HG03095 (cell line): Measurements from ENCODE around the gene ABCA3.

Source experiments
- ATAC-seq: cut with Tn5 transposase; IDR thresholded peaks from one replicate; pipeline ENCODE4 v1.9.1; 2021; ENCODE audit warnings: moderate library complexity; ENCODE audit not compliant: unreplicated experiment

Gene ABCA3

DNA sequence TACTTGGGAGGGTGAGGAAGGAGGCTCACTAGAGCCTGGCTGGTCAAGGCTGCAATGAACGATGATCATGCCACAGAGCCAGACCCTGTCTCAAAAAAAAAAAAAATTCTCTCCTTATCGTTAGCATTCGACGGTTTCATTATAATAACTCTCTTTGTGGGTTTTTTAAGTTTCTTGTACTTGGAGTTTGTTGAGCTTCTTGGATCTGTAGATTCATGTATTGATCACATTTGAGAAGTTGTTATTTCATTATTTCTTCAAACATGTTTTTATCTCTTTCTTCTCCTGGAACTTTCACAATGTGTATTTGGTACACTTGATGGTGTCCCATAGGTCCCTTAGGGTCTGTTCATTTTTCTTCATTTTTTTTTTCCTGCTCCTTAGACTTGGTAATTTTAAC, 16.8 kb upstream of the ABCA3 start:
- ATAC-seq = no peak

GRCh38 chr16:2350500-2350899, 10.0 kb upstream of the ABCA3 start:
- no peak for ATAC-seq

- ATAC-seq = no peak
Measured at GRCh38 chr16:2343211-2343610, 2.7 kb upstream of the ABCA3 start.

- ATAC-seq = no peak
Measured at GRCh38 chr16:2341456-2342447, 1.2 kb upstream of the ABCA3 start.

DNA sequence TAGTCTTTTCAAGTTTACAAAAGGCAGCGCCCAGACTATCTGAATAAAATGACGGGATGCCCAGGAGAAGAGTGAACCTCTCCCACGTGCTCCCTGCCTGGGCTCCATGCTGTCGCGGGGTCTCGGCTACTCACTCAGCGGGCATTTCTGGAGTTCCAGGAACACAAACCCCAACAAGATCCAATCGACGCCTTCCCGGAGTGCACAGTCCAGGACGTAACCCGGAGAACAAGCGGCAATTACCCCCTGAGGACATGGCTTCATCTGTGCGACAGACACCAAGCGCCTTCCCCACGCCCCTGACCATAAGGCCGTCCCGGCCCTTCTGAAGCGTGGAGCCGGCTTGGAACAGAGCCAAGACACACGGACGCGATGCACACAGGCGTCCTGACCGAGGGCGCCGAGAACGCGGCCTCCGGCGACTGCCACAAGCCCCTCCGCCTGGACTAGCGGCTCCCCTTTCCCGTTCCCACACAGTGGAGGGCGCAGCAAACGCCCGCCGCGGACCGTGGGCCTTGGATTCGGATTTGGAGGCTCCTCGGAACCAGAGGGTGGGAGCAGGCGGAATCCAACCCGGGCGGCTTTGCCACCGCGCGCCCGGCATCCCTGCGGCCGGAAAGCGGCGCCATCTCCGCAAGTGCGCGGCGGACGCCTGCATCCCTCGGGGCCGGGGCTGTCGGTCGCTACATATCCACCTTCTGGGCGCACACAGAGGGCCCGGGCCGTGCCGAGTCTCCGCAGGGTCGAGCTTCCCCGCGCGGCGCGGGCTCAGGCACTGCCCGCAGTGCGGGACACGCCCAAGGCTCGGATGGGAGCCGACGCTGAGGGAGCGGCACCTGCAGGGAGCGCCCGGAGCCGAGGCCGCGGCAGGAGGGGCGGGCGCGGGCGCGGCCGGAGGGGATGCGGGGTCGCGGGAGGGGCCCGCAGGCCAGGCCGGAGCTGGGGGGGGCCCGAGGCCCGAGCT, 725 bp downstream of the ABCA3 start:
- ATAC-seq = peak; percentile 27

DNA sequence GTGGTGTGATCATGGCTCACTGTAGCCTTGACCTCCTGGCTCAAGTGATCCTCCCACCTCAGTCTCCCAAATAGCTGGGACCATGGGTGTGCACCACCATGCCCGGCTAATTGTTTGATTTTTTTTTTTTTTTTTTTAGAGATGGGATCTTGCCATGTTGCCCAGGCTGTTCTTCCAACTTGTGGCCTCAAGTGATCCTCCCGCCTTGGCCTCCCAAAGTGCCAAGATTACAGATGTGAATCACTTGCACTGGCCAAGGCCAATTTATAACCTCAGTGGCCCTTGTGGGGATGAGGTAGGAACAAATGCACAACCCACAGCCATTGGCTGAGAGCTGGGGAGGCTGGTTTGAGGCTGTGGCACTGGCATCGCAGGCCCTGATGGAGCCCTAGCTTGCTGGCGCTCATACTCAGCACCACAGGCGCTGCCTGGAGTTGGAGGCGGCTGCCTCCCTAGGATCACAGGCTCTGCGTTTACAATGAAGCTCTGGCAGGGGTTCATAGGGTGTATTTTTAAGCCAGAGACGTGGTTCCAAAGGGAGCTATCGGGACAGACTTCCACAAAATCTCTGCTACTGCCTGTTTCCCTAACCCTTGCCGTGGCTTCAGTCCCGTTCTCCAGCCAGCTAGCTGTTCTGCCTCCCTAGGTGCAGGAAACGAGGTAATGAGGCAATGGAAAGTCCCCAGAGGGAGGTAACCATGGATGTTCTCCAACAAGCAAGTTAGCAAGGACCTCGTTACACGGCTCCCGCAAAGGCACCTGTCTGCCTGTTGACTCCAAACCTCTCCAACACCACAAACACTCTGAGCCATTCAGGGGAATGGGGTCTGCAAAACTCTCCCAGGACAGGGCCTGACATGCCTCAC, 2.9 kb downstream of the ABCA3 start:
- ATAC-seq = no peak

- no peak for ATAC-seq
Measured at GRCh38 chr16:2335286-2335895, 5.1 kb downstream of the ABCA3 start.

DNA sequence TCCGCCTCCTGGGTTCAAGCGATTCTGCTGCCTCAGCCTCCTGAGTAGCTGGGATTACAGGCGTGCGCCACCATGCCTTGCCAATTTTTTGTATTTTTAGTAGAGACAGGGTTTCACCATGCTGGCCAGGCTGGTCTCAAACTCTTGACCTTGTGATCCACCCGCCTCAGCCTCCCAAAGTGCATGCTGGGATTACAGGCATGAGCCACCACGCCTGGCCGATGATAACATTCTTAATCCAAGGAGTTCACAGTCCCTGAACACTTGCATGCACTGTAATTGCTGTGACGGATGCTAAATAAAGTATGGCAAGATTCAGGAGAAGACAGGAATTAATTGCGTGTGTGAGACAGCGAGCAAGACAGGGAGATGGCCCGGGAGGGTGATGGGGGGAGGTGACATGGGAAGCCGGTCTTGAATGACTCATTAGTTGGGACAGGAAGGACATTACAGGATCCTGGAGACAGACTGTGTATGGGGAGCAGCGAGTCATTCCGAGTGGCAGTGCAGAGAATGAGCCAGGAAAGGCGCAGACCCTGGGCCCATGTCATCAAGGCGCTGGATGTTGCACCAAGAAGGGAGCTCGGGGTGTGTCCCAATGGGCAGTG, 6.7 kb downstream of the ABCA3 start:
- no peak for ATAC-seq

- ATAC-seq = no peak
Measured at GRCh38 chr16:2333231-2333630, 7.3 kb downstream of the ABCA3 start.

DNA sequence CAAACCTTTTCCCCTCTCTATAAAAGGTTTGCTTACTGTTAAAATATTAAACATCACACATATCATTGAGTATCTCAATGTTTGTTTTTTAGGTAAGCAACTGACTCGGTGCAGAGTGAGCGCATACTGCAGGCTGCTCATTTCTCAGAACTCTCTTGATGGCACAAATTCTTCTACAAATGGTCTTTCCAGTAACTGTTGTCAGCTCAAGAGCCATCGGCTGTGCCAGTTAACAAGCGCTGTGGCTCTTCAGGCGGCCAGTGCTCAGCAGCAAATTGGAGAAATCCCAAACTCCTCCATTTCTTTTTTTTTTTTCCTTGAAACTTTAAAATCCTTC, 8.6 kb downstream of the ABCA3 start:
- no peak for ATAC-seq

GRCh38 chr16:2331199-2331930, 9.2 kb downstream of the ABCA3 start:
- ATAC-seq = no peak

- ATAC-seq = no peak
Measured at GRCh38 chr16:2329532-2329931, 11.0 kb downstream of the ABCA3 start.

- no peak for ATAC-seq
Measured at GRCh38 chr16:2328428-2328827, 12.1 kb downstream of the ABCA3 start.

- no peak for ATAC-seq
Measured at GRCh38 chr16:2326191-2326590, 14.3 kb downstream of the ABCA3 start.

DNA sequence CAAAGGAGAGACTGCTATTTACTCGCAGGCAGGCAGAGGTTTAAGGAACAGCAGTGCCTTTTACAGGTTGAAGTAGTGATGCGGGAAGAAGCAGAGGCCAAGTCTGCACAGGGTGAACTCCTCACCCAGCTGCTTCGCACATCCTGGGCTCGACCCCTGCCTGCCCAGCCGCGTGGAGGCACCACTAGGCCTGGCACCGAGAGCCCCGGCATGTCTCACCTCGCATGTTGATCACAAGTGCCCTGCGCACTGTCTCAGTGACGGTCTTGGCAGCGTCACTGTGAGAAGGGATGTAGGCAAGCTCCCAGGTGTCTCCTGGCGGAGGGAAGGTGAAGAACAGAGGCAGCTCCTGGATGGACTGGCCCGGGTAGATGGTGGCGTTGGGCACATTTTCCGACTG, 14.7 kb downstream of the ABCA3 start:
- ATAC-seq = no peak

DNA sequence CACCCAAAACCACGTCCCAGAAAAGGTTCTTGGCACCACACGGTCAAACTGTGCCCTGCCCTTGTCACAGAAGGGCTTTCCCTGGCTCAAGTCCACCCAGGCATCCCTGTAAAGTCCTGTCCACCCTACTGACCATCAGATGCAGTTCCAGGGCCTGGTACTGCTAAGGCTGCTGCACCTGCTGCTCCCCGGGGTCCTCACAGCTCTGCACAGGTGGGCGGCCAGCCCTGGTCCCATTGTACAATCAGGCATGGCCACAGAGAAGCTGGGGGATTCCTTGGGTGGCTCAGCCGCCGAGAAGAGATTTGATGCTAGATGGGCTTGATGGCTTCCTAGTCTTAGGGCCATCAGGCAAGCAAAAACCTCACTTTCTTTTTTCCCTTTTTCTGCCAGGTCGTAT, 15.3 kb downstream of the ABCA3 start:
- no peak for ATAC-seq

DNA sequence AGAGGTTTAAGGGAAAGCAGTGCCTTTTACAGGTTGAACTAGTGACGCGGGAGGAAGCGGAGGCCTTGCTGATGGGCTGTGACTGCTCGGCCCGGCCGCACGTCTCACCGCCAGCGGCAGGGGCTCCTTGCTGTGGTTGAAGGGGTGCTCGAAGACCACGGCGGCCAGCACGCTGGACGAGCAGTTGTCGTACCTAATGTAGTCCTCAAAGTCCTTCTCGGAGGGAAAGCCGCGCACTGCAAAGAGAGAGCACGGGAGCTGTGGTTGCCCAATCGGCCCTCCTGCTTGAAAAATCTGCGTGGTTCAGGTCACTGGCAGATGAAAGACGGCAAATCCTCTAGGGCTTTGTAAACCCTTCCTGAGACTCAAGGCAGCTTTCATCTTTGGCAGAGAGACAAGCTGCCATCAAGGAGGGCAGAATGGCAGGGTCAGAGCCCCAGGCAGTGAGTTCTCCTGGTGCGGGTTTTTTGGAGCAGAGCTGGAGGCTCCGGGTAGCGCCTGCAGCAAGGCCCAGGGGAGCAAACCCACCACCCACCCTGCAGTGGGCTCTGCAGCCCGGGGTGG, 16.1 kb downstream of the ABCA3 start:
- no peak for ATAC-seq

- ATAC-seq = no peak
Measured at GRCh38 chr16:2323701-2324100, 16.8 kb downstream of the ABCA3 start.

DNA sequence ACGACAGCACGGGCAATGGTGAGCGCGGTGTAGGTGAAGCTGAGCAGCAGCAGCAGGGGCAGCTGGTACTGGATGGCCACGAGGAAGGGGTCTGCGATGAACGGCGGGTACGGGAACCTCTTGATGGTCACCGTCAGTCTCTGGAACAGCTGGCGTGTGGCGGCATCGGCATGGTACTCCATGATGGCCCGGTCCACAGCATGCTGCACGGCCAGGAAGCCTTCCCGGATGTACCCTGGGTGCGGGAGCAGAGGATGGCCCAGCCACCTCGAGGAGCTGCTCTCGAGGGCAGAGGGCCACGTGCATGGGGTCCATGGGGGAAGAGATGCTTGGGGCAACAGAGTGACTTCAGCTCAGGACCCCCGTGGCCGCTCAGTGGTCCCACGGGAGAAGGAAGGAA, 20.9 kb downstream of the ABCA3 start:
- ATAC-seq = no peak
